ENCODE results near the gene TBCEL.
A peak's percentile ranks its signal among the peaks of the same experiment; 100 is the strongest.

The TBCEL gene, protein sequence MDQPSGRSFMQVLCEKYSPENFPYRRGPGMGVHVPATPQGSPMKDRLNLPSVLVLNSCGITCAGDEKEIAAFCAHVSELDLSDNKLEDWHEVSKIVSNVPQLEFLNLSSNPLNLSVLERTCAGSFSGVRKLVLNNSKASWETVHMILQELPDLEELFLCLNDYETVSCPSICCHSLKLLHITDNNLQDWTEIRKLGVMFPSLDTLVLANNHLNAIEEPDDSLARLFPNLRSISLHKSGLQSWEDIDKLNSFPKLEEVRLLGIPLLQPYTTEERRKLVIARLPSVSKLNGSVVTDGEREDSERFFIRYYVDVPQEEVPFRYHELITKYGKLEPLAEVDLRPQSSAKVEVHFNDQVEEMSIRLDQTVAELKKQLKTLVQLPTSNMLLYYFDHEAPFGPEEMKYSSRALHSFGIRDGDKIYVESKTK

DNA sequence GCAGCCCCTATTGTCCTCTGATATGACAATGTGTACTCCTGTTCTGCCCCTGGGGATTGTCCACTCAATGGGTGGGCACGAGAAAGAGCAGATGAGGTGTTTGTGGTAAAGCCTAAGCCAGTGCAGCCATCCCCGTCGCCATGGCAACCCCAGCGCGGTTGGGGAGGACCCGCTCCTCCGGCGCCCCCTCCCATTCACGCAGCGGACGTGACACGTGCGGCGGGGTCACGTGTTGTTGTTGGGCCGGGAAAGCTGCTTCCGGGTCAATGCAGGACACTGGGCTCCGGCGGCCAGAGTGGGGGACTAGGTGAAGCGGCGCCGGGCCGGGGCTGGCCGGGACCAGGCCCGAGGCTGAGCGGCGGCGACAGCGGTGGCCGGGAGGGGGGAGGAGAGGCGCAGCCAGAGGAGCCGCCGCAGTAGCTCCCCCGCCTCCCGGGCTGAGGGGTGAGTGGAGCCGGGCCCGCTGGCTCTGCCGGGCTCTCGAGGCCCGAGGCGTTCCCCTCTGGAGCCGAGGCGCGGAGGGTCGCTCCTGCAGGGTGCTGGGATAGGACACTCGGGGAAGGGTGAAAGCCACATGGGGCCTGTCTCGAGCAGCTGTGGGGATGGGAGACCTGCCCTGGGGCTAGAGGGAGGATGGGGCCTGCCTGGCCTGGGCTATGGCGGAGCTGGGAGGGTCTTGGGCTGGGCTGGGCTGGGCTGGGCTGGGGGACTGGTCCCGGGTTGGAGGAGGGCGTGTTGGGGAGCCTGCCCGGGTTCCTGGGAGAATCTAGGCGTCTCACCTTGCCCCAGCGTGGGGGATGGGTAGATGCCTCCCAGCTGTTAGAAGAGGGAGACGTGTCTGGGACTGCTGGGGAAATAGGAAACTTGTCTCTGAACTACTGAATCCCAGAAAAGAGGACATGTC, at the start of gene TBCEL:
Gene TBCEL (plus strand): TSS at position 255 of the 904 bp plus-strand sequence. CDS start 21,589 bp downstream, outside the sequence.
- TF ChIP-seq, protein P1, sequence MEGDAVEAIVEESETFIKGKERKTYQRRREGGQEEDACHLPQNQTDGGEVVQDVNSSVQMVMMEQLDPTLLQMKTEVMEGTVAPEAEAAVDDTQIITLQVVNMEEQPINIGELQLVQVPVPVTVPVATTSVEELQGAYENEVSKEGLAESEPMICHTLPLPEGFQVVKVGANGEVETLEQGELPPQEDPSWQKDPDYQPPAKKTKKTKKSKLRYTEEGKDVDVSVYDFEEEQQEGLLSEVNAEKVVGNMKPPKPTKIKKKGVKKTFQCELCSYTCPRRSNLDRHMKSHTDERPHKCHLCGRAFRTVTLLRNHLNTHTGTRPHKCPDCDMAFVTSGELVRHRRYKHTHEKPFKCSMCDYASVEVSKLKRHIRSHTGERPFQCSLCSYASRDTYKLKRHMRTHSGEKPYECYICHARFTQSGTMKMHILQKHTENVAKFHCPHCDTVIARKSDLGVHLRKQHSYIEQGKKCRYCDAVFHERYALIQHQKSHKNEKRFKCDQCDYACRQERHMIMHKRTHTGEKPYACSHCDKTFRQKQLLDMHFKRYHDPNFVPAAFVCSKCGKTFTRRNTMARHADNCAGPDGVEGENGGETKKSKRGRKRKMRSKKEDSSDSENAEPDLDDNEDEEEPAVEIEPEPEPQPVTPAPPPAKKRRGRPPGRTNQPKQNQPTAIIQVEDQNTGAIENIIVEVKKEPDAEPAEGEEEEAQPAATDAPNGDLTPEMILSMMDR (IDR thresholded peaks at IDR 0.05; ENCODE audit: low read depth, low read length, poor library complexity, severe bottlenecking) = no peak
- TF ChIP-seq EZH2phosphoT487 (IDR thresholded peaks at IDR 0.05; ENCODE audit: borderline replicate concordance, low read length) = no peak
- no peaks in the 10 kb centered on the region for H3K36me3 ChIP-seq (ENCODE audit: control insufficient read depth, low read length)
- peaks cover 17% of the 10 kb centered on the region for H3K4me1 ChIP-seq (ENCODE audit: control insufficient read depth, low read length)
- H3K4me3 ChIP-seq (ENCODE audit: low read length) = peak within 1 kb of the TSS; percentile 79
- no peaks in the 10 kb centered on the region for H3K9me2 ChIP-seq (replicated peaks; ENCODE audit: control insufficient read depth, low read length)
- no peaks in the 10 kb centered on the region for H3K9me3 ChIP-seq (ENCODE audit: control insufficient read depth, insufficient read depth, low read length)
- peaks cover 33% of the 10 kb centered on the region for H3K79me2 ChIP-seq (ENCODE audit: control insufficient read depth, low read length)
- no peaks in the 10 kb centered on the region for H3F3A ChIP-seq (ENCODE audit: control insufficient read depth, insufficient read depth)
- H3K4me2 ChIP-seq (ENCODE audit: low read length) = peak within 1 kb of the TSS; percentile 77
- peaks cover 6% of the 10 kb centered on the region; the same call in 1 of the 2 replicates for H3K27me3 ChIP-seq (ENCODE audit: control insufficient read depth, low read length)
- no peak within 1 kb of the TSS for H3K27ac ChIP-seq (ENCODE audit: low read depth, low read length)
- H4K20me1 ChIP-seq (ENCODE audit: control insufficient read depth, insufficient read depth, low read depth, low read length) = no peaks in the 10 kb centered on the region

DNA sequence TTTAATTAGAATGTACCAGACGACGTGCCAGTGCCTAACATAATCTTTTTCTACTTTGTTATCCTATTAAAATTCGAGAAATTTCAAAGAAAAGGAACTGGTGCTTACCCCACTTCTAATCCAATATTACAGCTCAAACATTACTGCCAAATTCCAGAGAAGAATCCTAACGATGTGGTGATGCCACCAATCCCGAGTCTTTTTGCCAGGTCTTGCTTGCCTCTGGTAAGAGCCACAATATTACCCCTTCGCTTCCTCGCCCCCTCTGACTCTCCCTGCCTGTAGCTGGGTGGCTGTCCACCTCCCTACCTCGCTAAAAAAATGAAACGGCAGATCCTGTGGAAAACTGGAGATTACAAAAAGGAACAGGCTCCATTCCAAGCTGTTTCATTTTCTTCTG, 49.4 kb upstream of the TBCEL start:
- H3K27ac ChIP-seq (ENCODE audit: low read depth, low read length) = no peak overlapping the region
- H3K4me3 ChIP-seq (ENCODE audit: low read length) = no peak overlapping the region
- H3K4me2 ChIP-seq (ENCODE audit: low read length) = no peak overlapping the region
- H3K9me3 ChIP-seq (ENCODE audit: control insufficient read depth, insufficient read depth, low read length) = no peaks in the 10 kb centered on the region
- no peaks in the 10 kb centered on the region for H3K36me3 ChIP-seq (ENCODE audit: control insufficient read depth, low read length)
- H3K27me3 ChIP-seq (ENCODE audit: control insufficient read depth, low read length) = 0 out of 2 replicates have a peak, but pooled peaks cover 3% of the 10 kb centered on the region
- H4K20me1 ChIP-seq (ENCODE audit: control insufficient read depth, insufficient read depth, low read depth, low read length) = no peaks in the 10 kb centered on the region
- H3F3A ChIP-seq (ENCODE audit: control insufficient read depth, insufficient read depth) = no peaks in the 10 kb centered on the region
- no peaks in the 10 kb centered on the region for H3K4me1 ChIP-seq (ENCODE audit: control insufficient read depth, low read length)
- TF ChIP-seq, protein P1 (IDR thresholded peaks at IDR 0.05; ENCODE audit: low read depth, low read length, poor library complexity, severe bottlenecking) = no peak
- TF ChIP-seq EZH2phosphoT487 (IDR thresholded peaks at IDR 0.05; ENCODE audit: borderline replicate concordance, low read length) = no peak
- H3K79me2 ChIP-seq (ENCODE audit: control insufficient read depth, low read length) = no peaks in the 10 kb centered on the region
- H3K9me2 ChIP-seq (replicated peaks; ENCODE audit: control insufficient read depth, low read length) = no peaks in the 10 kb centered on the region

DNA sequence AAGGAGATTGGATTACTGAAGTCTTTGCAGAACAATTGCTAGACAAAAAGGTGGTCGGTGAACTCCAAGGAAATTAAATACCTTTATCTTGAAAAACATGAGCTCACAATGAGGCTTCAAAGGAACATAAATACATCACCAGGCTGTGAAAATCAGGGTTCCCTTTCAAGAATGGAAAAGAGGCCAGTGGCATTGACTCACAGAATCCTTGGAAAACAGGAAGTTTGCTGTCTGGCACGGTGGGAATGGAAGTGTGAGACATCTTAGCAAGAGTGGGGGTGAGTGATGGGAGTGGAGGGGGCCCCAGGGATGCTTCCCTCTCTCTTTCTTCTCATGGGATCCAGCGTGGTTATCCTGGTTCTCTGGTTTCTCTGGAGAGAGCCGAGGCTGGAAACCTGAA, 48.9 kb upstream of the TBCEL start:
- Histone ChIP-seq H3K27ac (ENCODE audit: low read depth, low read length) (no peak overlapping the region), H3K4me3 (ENCODE audit: low read length) (no peak overlapping the region), H3K9me2 (replicated peaks; ENCODE audit: control insufficient read depth, low read length) (no peaks in the 10 kb centered on the region), H3K9me3 (ENCODE audit: control insufficient read depth, insufficient read depth, low read length) (no peaks in the 10 kb centered on the region), H3K36me3 (ENCODE audit: control insufficient read depth, low read length) (no peaks in the 10 kb centered on the region), H3K27me3 (ENCODE audit: control insufficient read depth, low read length) (0 out of 2 replicates have a peak, but pooled peaks cover 3% of the 10 kb centered on the region), H3K4me2 (ENCODE audit: low read length) (no peak overlapping the region), H3F3A (ENCODE audit: control insufficient read depth, insufficient read depth) (no peaks in the 10 kb centered on the region), H3K4me1 (ENCODE audit: control insufficient read depth, low read length) (no peaks in the 10 kb centered on the region), H3K79me2 (ENCODE audit: control insufficient read depth, low read length) (no peaks in the 10 kb centered on the region), H4K20me1 (ENCODE audit: control insufficient read depth, insufficient read depth, low read depth, low read length) (no peaks in the 10 kb centered on the region)
- TF ChIP-seq, protein P1 (IDR thresholded peaks at IDR 0.05; ENCODE audit: low read depth, low read length, poor library complexity, severe bottlenecking) = no peak
- TF ChIP-seq EZH2phosphoT487 (IDR thresholded peaks at IDR 0.05; ENCODE audit: borderline replicate concordance, low read length) = no peak

Data from DOHH2 (cell line).